Measurements from ENCODE around the gene CCNF.
A peak's percentile ranks its signal among the peaks of the same experiment; 100 is the strongest.

CCNF gene

DNA sequence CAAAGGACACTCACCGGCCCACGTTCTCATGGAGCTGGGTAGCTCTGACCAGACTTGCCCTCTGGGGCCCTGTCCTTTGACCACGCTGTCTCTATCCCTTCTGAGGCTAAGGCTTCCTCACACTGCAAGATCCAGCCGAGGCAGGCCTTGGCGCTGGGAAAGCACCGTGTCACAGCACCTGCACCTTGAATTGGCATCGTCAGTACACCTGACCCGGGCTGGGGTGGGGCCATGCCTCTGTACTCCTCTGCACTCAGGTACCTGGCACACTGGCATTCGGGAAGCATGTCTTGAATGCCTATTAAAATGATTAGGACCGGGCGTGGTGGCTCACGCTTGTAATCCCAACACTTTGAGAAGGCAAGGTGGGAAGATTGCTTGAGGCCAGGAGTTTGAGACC is 51.7 kb downstream of the CCNF start:
- intact Hi-C loops (cut with DNase I; ENCODE audit: low total_unique reads) = no loop called here
- Histone ChIP-seq H3K9me3 (no peaks in the 10 kb centered on the region), H3K4me3 (no peak overlapping the region), H3K27me3 (no peaks in the 10 kb centered on the region), H3K27ac (no peak overlapping the region), H3K4me1 (peaks cover 0 to 36% (median 8%) of the 10 kb centered on the region in 4 donors), H3K36me3 (no peaks in the 10 kb centered on the region)
- DNase-seq = no peak
- TF ChIP-seq CTCF (IDR thresholded peaks at IDR 0.05) = no peak

DNA sequence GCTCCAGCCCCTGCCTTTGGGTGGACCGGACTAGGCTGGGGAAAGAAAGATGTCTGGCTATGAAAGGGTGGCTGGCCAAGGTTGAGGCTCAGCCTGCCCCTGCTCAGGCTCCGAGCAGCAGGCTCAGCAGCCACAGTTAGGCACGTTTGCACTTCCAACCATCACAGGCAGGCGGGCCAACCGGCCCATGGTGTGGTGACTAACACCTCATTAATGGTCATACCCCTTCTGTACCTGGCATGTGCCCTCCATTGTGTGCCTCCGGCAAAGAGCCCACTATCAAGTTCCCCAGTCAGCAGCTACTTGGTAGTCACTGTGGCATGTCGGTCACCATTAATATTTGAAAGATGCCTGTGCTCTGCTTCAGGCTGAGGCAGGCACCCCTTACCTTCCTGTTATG is 52.4 kb downstream of the CCNF start:
- Histone ChIP-seq H3K4me3 (no peak overlapping the region), H3K27ac (no peak overlapping the region), H3K27me3 (no peaks in the 10 kb centered on the region), H3K4me1 (peaks cover 0 to 39% (median 6%) of the 10 kb centered on the region in 4 donors), H3K36me3 (no peaks in the 10 kb centered on the region), H3K9me3 (no peaks in the 10 kb centered on the region)
- intact Hi-C loops (cut with DNase I; ENCODE audit: low total_unique reads) = no loop called here
- TF ChIP-seq CTCF (IDR thresholded peaks at IDR 0.05) = no peak
- no peak for DNase-seq

DNA sequence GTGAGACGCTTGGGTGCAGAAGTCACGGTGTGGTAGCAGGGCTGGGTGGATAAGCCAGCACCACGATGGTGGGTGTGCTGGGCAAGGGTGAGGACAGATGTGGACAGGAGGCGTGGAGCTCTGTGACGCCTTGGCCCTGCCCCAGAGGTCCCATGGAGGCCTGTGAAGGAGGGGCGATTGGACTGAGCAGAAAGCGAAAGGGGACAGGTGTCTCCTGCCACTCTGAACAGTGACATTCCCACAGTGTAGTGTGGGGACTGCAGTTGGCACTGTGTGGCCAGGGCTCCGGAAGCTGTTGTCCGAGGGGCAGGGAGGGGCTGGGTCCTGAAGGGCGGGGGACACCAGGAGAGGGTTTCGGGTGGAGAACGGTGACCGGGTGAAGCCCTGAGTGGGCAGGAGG is 53.0 kb downstream of the CCNF start:
- DNase-seq = no peak
- intact Hi-C loops (cut with DNase I; ENCODE audit: low total_unique reads) = no loop called here
- Histone ChIP-seq H3K4me1 (peaks cover 0 to 43% (median 6%) of the 10 kb centered on the region in 4 donors), H3K4me3 (no peak overlapping the region), H3K27ac (peak overlapping the region in 1 of 2 donors; percentile 65), H3K36me3 (no peaks in the 10 kb centered on the region), H3K27me3 (no peaks in the 10 kb centered on the region), H3K9me3 (no peaks in the 10 kb centered on the region)
- no peak for TF ChIP-seq CTCF (IDR thresholded peaks at IDR 0.05)

DNA sequence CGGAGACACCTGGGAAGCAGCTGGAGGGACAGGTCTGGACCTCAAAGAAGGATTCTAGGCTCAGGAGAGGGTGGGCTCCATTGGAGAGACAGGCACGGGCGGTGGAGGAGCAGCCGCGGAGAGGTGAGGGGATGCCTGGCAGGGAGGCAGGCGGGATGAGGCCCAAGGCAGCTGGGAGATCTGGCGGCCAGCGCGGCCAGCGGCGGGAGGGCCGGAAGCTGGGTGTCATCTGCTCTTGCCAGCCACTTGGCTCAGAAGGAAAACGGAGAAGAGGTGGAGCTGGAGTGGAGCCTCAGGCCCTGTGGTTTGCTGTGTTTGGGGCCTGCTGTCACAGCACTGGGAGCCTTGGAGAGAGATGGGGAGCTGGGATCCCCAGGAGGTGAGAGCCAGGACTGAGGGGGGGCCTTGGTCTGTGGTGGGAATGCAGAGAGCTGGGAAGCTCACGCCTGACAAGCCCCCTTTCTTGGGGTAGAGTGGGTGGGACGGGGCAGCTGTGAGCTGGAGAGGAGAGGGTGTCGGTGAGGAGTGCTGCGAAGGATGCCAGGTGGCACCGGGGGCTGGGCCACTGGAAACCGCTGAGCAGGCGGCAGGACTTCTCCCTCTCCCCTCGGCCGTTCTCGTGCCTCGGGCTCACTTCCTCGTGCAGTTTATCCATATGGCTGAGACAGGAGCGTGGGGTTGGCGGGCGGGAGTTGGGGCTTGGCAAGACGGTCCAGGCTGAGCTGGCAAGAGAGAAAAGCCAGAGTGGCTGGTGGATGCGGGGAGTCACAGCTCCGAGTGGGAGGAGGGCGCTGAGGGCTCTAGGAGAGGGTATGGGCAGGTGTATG is 53.7 kb downstream of the CCNF start:
- H3K27me3 ChIP-seq = no peaks in the 10 kb centered on the region
- no peaks in the 10 kb centered on the region for H3K9me3 ChIP-seq
- peaks cover 0 to 50% (median 6%) of the 10 kb centered on the region in 4 donors for H3K4me1 ChIP-seq
- H3K4me3 ChIP-seq = peak overlapping the region; percentile 18 to 35
- peak in 1 of 2 donors; percentile 55 for DNase-seq
- no peak for TF ChIP-seq CTCF (IDR thresholded peaks at IDR 0.05)
- peak overlapping the region; percentile 60 to 65 for H3K27ac ChIP-seq
- intact Hi-C loops (cut with DNase I; ENCODE audit: low total_unique reads) = no loop called here
- H3K36me3 ChIP-seq = no peaks in the 10 kb centered on the region

DNA sequence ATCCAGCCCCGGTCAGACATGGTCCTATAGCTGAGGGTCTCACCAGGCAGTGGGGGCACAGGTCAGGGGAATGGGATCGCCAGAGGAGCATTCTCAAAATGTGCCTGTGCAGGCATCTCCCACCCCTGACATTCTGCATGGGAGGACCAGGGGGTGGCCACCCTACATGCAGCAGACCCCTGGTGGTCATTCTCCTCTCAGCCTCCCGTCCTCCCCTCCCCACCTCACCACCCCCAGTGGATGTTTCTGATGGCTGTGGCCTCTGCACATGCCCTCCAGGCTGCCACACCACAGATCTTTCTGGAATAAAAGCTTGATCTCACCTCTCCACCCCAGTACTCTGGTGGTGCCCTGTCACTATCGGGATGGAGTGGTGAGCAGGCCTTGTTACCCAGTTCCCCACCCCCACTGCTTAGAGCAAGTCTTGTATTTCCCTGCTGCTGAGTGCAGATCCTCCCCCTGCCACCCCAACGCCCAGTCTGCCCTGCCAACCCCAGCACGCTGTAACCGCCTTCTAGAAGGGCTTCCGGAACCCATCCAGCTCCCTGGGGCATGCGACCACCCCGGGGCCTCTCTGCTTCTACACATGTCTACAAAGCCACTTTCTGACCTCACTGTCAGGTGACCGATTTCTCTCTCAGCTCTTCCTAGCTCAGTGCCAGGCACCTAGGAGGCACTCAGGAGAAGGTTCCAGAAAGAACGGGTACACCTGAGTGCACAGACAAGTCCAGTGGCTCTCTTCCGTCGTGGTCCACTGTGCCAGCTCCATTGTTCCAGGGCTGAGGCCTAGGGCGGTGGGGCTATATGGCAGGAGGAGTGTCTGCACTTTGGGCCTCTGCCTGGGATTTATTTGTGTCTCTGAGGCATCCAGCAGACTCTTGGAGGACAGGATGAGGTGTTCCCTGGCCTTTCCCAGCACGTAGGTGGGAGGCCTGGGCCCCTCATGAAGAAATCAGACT is 55.0 kb downstream of the CCNF start:
- no peaks in the 10 kb centered on the region for H3K36me3 ChIP-seq
- DNase-seq = no peak
- peaks cover 0 to 52% (median 6%) of the 10 kb centered on the region in 4 donors for H3K4me1 ChIP-seq
- H3K4me3 ChIP-seq = no peak overlapping the region
- H3K9me3 ChIP-seq = no peaks in the 10 kb centered on the region
- intact Hi-C loops (cut with DNase I; ENCODE audit: low total_unique reads) = no loop called here
- H3K27me3 ChIP-seq = no peaks in the 10 kb centered on the region
- peak overlapping the region in 1 of 2 donors; percentile 60 for H3K27ac ChIP-seq
- no peak for TF ChIP-seq CTCF (IDR thresholded peaks at IDR 0.05)
